GM12874 (cell line): Measurements from ENCODE around the gene AKAP6.

ENCODE experiments used
- CTCF ChIP-seq: IDR thresholded peaks from 2 replicates; pipeline ENCODE4 v1.5.1; 2011; ENCODE audit warnings: low read depth, mild to moderate bottlenecking, control low read depth, low read length, moderate library complexity; ENCODE audit not compliant: insufficient read depth

The AKAP6 gene

DNA sequence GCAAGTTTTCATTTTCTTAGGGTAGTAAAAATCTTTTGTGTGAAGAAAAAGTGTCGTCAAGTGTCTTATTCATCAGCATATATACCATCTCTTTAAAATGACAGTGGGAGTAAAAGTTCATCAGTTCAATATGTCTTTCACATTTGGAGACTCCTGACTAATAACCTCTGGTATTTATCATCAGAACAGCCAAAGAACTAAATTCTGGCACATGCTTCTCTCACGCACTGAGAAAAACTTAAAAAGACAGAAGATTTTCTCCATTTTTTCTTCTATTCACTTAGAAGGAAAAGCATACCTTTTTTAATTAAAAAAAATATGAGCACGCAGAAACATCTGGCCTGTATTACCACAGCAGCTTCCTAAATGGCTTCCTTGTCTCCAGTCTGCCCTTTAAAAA, 265.7 kb downstream of the AKAP6 start:
- TF ChIP-seq CTCF: no peak

DNA sequence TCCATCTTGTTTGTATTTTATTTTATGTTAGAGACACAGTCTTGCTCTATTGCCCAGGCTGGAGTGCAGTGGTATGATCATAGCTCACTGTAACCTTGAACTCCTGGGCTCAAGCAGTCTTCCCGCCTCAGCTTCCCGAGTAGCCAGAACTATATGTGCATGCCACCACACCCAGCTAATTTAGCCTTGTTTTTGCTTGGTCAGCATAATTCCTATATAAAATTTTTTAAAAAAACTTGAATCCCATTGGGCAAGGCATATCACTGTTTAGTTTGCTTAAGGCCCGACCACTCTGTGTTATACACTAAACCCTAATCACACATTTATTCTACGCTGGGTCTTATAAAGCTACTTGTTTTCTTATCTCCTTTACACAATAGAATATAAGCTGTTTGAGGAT, 266.4 kb downstream of the AKAP6 start:
- no peak for TF ChIP-seq CTCF

DNA sequence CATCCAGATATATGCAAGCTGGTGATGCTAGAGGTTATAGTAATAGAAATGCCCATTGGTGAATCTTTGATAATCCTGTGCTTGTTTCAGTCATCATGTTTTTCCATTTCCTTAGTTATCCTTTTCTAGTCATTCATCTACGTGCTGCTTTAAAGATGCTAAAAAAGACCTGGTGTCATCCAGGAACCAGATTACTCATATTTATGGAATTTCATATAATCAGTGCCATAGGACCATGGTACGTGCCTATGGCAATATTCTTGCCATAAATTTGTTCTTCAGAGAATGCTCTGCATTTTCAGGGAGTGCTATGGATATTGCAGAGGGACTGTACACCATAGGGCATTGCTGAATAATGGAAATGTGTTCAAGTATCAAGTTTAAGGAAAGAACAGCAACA, 267.3 kb downstream of the AKAP6 start:
- TF ChIP-seq CTCF: no peak

DNA sequence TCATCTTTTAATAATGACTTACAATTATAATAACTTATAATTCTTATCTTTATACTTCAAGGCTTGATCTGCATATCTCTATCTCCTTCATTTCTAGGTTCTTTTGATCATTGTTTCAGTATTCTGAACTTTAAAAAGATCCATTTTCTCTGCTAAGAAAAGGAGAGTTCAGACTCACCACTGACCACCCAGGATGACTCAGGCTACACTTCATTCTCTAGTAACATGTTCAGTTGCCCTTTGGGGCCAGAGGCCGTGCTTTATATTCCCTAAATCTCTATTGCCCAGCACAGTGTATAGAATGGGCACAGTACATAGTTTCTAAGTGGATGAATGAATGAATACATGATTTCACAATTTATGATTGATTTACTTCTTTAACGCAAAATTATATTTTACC, 268.7 kb downstream of the AKAP6 start:
- TF ChIP-seq CTCF: no peak

GRCh38 chr14:32601069-32601468, 272.0 kb downstream of the AKAP6 start:
- TF ChIP-seq CTCF: no peak

- TF ChIP-seq CTCF: no peak
Observed at GRCh38 chr14:32601906-32602305, 272.8 kb downstream of the AKAP6 start.

- TF ChIP-seq CTCF: no peak
Observed at GRCh38 chr14:32602699-32603098, 273.6 kb downstream of the AKAP6 start.
